GM19468 (cell line): ENCODE data around the gene AOPEP.
A peak's percentile ranks its signal among the peaks of the same experiment; 100 is the strongest.
"Not testable (repeated sequence)": the region's sequence is repeated elsewhere in the genome, so short reads cannot be mapped to it uniquely, and the experiment has no call there.

Source experiments
- ATAC-seq: cut with Tn5 transposase; IDR thresholded peaks from one replicate; pipeline ENCODE4 v1.9.1; 2021; ENCODE audit warnings: mild to moderate bottlenecking, moderate library complexity, moderate number of reproducible peaks; ENCODE audit not compliant: unreplicated experiment; ENCODE audit errors: extremely low read depth

AOPEP gene

GRCh38 chr9:94830071-94830604 is 103.6 kb downstream of the AOPEP start:
- ATAC-seq = not testable (repeated sequence)

- no peak for ATAC-seq
These were observed 107.3 kb downstream of the AOPEP start for GRCh38 chr9:94833802-94834201.

- ATAC-seq = no peak
These were observed 110.9 kb downstream of the AOPEP start for GRCh38 chr9:94837404-94837803.

GRCh38 chr9:94839398-94839797 is 112.9 kb downstream of the AOPEP start:
- no peak for ATAC-seq

- ATAC-seq = no peak
These were observed 114.2 kb downstream of the AOPEP start for GRCh38 chr9:94840738-94841137.

GRCh38 chr9:94843134-94843533 is 116.6 kb downstream of the AOPEP start:
- no peak for ATAC-seq

- no peak for ATAC-seq
These were observed 120.2 kb downstream of the AOPEP start for GRCh38 chr9:94846739-94847138.

GRCh38 chr9:94847486-94847885 is 121.0 kb downstream of the AOPEP start:
- no peak for ATAC-seq

- not testable (repeated sequence) for ATAC-seq
These were observed 122.3 kb downstream of the AOPEP start for GRCh38 chr9:94848791-94849190.

- no peak for ATAC-seq
These were observed 124.3 kb downstream of the AOPEP start for GRCh38 chr9:94850540-94851434.

GRCh38 chr9:94851467-94851866 is 125.0 kb downstream of the AOPEP start:
- no peak for ATAC-seq

GRCh38 chr9:94851892-94852291 is 125.4 kb downstream of the AOPEP start:
- no peak for ATAC-seq

- ATAC-seq = no peak
These were observed 125.9 kb downstream of the AOPEP start for GRCh38 chr9:94852373-94852772.

GRCh38 chr9:94853887-94854286 is 127.4 kb downstream of the AOPEP start:
- ATAC-seq = no peak

- no peak for ATAC-seq
These were observed 129.4 kb downstream of the AOPEP start for GRCh38 chr9:94855903-94856302.

- no peak for ATAC-seq
These were observed 131.3 kb downstream of the AOPEP start for GRCh38 chr9:94857791-94858190.

GRCh38 chr9:94859226-94859625 is 132.7 kb downstream of the AOPEP start:
- ATAC-seq = no peak

GRCh38 chr9:94859891-94860290 is 133.4 kb downstream of the AOPEP start:
- no peak for ATAC-seq

- peak; percentile 87 for ATAC-seq
These were observed 134.4 kb downstream of the AOPEP start for GRCh38 chr9:94860678-94861588.

GRCh38 chr9:94861589-94862272 is 135.2 kb downstream of the AOPEP start:
- no peak for ATAC-seq
